Suprapubic skin (tissue), 4 donors: ENCODE data around the gene KRTAP5-10. TPM values are rescaled to one million over a fixed set of nuclear protein-coding genes. Genes with fewer than 3 reads are reported as not detected.
"Not testable (repeated sequence)": the region's sequence is repeated elsewhere in the genome, so short reads cannot be mapped to it uniquely, and the experiment has no call there.

Experiments
- DNase-seq, 2 donors: peaks; one replicate each; pipeline ENCODE4 v3.0.0-alpha.2; 2019; ENCODE audit warnings: low spot score in 2 of 2
- H3K27ac ChIP-seq: fragments of 200-600 bp; sonication (generic); one replicate; pipeline ENCODE4 v1.5.1; 2019
- H3K27me3 ChIP-seq: fragments of 200-600 bp; sonication (generic); one replicate; pipeline ENCODE4 v1.5.1; 2019
- H3K36me3 ChIP-seq: fragments of 200-600 bp; sonication (generic); one replicate; pipeline ENCODE4 v1.5.1; 2019
- H3K4me1 ChIP-seq: fragments of 200-600 bp; sonication (generic); one replicate; pipeline ENCODE4 v1.5.1; 2019
- H3K4me3 ChIP-seq: fragments of 200-600 bp; sonication (generic); one replicate; pipeline ENCODE4 v1.5.1; 2019; ENCODE audit warnings: mild to moderate bottlenecking
- H3K9me3 ChIP-seq: fragments of 200-600 bp; sonication (generic); one replicate; pipeline ENCODE4 v1.5.1; 2019
- EP300 ChIP-seq: sonication (generic); formaldehyde crosslinking; IDR thresholded peaks from one replicate; pipeline ENCODE4 v1.6.1; 2017; ENCODE audit warnings: antibody characterized with exemption
- POLR2A ChIP-seq, 2 donors: fragments of 450-650 bp; IDR thresholded peaks; one replicate each; pipeline ENCODE4 v1.6.1; 2017; ENCODE audit warnings: antibody characterized with exemption in 2 of 2, mild to moderate bottlenecking in 2 of 2, moderate library complexity in 2 of 2
- POLR2AphosphoS5 ChIP-seq, 3 donors: sonication (generic); formaldehyde crosslinking; IDR thresholded peaks; one replicate each; pipeline ENCODE4 v1.6.1; 2017; ENCODE audit warnings: antibody characterized with exemption in 3 of 3
- WGBS: methylation state at CpG from one replicate; pipeline ENCODE4 v1.1.5; 2018; 5-methylcytosine and 5-hydroxymethylcytosine counted together
- total RNA-seq, 4 donors: library from RNA; depleted of rRNA; stranded (reverse); fragments of >200 nt; gene quantifications; one replicate each; pipeline ENCODE4 v1.1.0, GENCODE V29; 2016
- TF ChIP-seq, protein P1 (sequence below), 2 donors: fragments of 200-600 bp in 1 of 2; fragments of 450-650 bp in 1 of 2; sonication (generic) in 1 of 2; IDR thresholded peaks; one replicate each; pipeline ENCODE4 v1.5.1; 2016 to 2019; ENCODE audit warnings: antibody characterized with exemption in 2 of 2, mild to moderate bottlenecking in 1 of 2, moderate library complexity in 1 of 2

KRTAP5-10 gene
- total RNA-seq, 4 donors from 2014 or later: 1.1 to 5.9 (median 3.9) TPM; not detected in 1

DNA sequence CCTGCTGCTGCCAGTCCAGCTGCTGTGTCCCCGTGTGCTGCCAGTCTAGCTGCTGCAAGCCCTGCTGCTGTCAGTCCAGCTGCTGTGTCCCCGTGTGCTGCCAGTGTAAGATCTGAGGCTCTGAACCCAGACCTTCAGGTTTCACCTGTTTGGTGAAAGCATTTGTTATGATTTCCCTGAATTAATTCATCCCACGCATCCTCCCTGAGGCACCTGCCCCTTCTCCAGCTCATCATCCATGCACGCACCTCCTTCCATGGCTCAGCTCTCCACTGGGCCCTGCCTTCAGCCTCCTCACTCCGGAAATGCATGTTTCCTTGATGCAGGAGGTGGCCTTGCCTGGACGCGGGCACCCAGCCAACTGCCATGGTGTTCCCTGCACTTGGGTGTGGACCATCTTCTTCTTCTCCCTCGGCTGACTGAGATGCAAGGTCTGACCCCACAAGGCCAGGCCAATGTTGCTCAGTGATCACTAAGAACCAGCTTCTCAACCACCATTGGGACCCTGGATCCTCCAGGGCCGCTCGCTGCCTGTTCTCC is 788 bp downstream of the KRTAP5-10 start:
- no peak for DNase-seq
- H3K4me1 ChIP-seq: peaks cover 11% of the 10 kb centered on the region
- WGBS: 49% methylated on average over 10 of the region's 10 CpGs
- no peak for TF ChIP-seq POLR2A (IDR thresholded peaks at IDR 0.05)
- TF ChIP-seq, protein P1, sequence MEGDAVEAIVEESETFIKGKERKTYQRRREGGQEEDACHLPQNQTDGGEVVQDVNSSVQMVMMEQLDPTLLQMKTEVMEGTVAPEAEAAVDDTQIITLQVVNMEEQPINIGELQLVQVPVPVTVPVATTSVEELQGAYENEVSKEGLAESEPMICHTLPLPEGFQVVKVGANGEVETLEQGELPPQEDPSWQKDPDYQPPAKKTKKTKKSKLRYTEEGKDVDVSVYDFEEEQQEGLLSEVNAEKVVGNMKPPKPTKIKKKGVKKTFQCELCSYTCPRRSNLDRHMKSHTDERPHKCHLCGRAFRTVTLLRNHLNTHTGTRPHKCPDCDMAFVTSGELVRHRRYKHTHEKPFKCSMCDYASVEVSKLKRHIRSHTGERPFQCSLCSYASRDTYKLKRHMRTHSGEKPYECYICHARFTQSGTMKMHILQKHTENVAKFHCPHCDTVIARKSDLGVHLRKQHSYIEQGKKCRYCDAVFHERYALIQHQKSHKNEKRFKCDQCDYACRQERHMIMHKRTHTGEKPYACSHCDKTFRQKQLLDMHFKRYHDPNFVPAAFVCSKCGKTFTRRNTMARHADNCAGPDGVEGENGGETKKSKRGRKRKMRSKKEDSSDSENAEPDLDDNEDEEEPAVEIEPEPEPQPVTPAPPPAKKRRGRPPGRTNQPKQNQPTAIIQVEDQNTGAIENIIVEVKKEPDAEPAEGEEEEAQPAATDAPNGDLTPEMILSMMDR (IDR thresholded peaks at IDR 0.05): no peak
- no peak for TF ChIP-seq POLR2AphosphoS5 (IDR thresholded peaks at IDR 0.05)
- no peak for TF ChIP-seq EP300
- peaks cover 21% of the 10 kb centered on the region for H3K27me3 ChIP-seq
- H3K4me3 ChIP-seq: no peak overlapping the region
- H3K36me3 ChIP-seq: no peaks in the 10 kb centered on the region
- no peak overlapping the region for H3K27ac ChIP-seq
- no peaks in the 10 kb centered on the region for H3K9me3 ChIP-seq

DNA sequence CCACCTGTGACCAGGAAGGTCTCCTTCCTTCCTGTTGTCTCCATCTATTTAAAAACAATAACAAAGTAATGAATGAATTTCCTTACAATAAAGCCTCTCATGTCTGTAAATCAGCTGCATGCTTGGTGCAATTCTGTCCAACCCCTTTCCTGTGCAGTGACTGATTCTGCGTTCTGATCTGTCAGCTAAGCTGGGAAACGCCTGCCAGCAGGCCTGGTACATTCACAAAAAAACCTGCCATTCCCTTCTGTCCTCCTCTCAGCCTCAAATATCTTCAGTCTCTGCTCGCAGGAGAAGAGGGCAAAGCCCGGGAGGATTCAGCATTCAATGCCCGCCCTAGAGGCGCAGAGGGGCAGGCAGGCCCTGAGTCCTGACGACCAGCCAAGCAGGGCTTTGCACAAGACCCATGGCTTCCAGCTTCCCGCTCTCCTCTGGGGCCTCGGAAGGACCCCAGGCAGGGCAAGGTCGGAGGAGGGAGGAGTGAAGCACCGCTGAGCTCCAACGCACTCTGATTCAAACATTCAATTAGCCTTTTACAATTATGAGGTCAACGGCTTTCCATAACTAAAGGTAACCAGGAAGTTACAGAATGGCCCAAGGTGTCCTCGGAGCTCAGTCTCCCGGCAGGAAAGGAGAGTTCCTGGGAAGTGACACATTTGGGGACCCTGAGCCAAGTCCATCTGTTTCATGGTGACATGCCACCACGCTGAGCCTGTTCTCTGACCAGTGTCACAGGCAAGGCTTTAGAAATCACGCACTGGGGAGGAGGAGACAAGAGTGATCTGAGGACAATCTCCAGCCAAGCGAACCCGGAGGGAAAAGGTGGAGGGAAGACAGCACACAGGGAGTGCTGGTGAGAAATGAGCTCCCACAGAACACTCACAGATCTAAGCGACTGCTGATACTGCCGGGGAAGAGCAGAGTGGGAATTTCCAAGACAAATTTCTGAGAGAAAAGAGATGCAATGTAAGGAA is 1.6 kb downstream of the KRTAP5-10 start:
- H3K36me3 ChIP-seq, H3K4me3 ChIP-seq, H3K9me3 ChIP-seq, DNase-seq, H3K27ac ChIP-seq: not testable (repeated sequence)
- Histone ChIP-seq H3K4me1 (peaks cover 11% of the 10 kb centered on the region), H3K27me3 (peaks cover 21% of the 10 kb centered on the region)
- WGBS: 63% methylated on average over 15 of the region's 21 CpGs

DNA sequence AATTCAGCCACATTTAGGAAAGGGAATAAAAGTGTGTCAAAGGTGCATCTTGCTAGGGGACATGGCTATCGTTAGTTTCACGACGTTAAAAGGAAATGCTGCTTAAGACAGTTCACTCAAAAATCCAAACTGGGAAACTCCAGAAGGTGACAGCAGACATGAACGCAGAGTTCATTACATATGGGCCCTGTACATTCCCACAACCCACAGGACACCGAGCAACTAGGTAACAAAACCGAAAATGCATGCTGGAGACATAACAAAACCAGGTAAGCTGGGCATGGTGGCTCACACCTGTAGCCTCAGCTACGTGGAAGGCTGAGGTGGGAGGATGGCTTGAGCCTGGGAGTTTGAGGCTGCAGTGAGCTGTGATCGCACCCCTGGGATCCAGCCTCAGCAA is 2.3 kb downstream of the KRTAP5-10 start:
- DNase-seq: not testable (repeated sequence)
- WGBS: 71% methylated on average over 8 of the region's 8 CpGs
- peaks cover 21% of the 10 kb centered on the region for H3K27me3 ChIP-seq

DNA sequence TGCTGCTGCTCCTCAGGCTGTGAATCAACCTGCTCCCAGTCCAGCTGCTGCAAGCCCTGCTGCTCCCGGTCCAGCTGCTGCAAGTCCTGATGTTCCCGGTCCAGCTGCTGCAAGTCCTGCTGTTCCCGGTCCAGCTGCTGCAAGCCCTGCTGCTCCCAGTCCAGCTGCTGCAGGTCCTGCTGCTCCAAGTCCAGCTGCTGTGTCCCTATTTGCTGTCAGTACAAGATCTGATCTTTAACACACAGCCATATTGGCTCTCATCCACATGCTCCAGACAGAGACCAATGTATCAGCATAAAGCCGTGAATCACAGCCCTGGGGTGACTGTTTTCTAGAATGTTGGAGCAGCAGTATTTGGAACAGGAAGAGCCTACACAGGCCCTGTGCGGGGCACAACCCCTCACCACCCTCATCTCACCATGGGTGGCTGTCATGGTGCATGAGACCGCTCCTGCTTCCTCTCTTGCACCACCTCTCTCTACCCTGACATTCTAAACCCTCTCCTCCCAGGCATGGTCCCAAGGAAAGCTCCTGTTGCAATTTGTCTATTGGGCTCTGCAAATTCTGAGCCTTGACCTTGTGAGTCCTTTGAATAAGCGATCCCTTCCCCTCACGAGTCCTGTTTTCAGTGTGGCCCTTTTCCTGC is 3.5 kb downstream of the KRTAP5-10 start:
- 60% methylated on average over 4 of the region's 8 CpGs for WGBS
- Histone ChIP-seq H3K36me3 (no peaks in the 10 kb centered on the region), H3K27ac (no peak overlapping the region), H3K4me3 (no peak overlapping the region), H3K4me1 (peaks cover 11% of the 10 kb centered on the region), H3K9me3 (no peaks in the 10 kb centered on the region), H3K27me3 (peaks cover 10% of the 10 kb centered on the region)
- no peak for DNase-seq
- TF ChIP-seq, protein P1 (IDR thresholded peaks at IDR 0.05): no peak
- no peak for TF ChIP-seq EP300
- TF ChIP-seq POLR2AphosphoS5 (IDR thresholded peaks at IDR 0.05): no peak
- no peak for TF ChIP-seq POLR2A (IDR thresholded peaks at IDR 0.05)

More for the DNA sequence above, 2.3 kb downstream of the KRTAP5-10 start:
- not testable (repeated sequence) for H3K4me3 ChIP-seq, H3K36me3 ChIP-seq, H3K9me3 ChIP-seq, H3K27ac ChIP-seq
- H3K4me1 ChIP-seq: peaks cover 11% of the 10 kb centered on the region

DNA sequence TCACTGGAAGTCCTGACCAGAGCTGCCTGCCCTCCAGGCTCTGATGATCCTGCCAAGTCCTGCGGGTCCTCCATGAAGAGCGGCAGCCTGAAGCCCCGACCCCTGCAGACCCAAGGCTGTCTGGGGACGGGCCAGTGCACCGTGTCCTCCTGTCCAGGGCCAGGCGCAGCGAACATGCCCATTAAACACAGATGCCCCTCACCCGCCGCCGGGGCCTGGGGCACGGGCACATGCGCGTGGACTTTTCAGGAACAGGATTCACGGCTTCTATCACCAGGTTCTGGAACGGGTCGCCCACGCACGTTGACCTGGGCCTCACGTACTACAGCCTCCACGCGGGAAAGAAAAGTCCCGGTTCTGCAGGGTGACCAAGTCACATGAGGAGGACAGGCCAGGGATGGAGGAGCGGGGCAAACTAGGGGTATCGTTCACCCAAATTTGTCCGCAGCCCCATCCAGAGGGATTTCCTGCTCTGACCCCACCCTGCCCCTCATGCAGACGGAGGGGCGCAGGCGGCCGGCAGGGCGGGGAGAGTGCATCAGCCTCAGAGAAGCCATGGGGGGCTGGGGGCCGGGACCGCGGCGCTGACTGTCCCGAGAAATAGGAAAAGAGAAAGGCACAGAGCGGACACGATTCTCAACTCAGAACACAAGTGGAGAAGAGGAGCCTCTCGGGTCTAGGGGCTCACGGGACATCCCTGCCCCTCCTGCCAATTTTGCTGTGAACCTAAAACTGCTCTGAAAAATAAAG is 5.9 kb downstream of the KRTAP5-10 start:
- not testable (repeated sequence) for H3K9me3 ChIP-seq, H3K27ac ChIP-seq, H3K27me3 ChIP-seq, H3K36me3 ChIP-seq, H3K4me1 ChIP-seq, DNase-seq, H3K4me3 ChIP-seq
- WGBS: 84% methylated on average over 27 of the region's 39 CpGs

DNA sequence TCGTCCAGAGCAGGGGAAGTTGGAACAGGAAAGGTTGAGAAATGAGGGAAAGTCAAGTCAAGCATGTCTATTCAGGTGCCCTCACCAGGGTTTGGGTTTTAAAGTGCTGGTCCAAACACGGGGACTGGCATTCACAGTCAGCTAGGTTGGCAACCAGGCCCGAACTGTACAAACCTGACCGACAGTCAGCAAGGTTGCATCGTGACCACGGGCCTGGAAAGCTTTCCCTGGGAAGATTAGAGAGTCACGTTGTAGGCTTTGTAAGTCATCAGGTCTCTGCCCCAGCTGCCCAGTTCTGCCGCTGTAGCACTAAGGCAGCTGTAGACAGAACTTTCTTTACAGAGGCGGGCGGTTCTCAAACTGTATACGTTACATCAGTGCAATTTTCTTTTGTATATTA is 7.4 kb downstream of the KRTAP5-10 start:
- H3K27ac ChIP-seq: no peak overlapping the region
- peaks cover 6% of the 10 kb centered on the region for H3K27me3 ChIP-seq
- DNase-seq: no peak
- no peaks in the 10 kb centered on the region for H3K36me3 ChIP-seq
- TF ChIP-seq POLR2AphosphoS5 (IDR thresholded peaks at IDR 0.05) (no peak), POLR2A (IDR thresholded peaks at IDR 0.05) (no peak), EP300 (no peak)
- TF ChIP-seq, protein P1 (IDR thresholded peaks at IDR 0.05): no peak
- 77% methylated on average over 10 of the region's 11 CpGs for WGBS
- H3K9me3 ChIP-seq: no peaks in the 10 kb centered on the region
- H3K4me1 ChIP-seq: peaks cover 5% of the 10 kb centered on the region
- H3K4me3 ChIP-seq: no peak overlapping the region
